GM23338 (cell line): ENCODE measurements around the gene TMEM250.

Source experiments
- CREB1 ChIP-seq: fragments of 250-450 bp; sonication (Bioruptor Pico); IDR thresholded peaks from 2 replicates; pipeline ENCODE4 v1.5.0; 2020; ENCODE audit warnings: low read depth, mild to moderate bottlenecking, moderate library complexity
- CTCF ChIP-seq, 2 experiments: fragments of 200-600 bp in 1 of 2; sonication (generic) in 1 of 2; conservative IDR thresholded peaks; 2 replicates each; pipeline versions ENCODE4 v1.5.1 to v1.6.1; 2016 to 2017; ENCODE audit warnings: antibody characterized with exemption in 2 of 2, low read depth in 2 of 2, mild to moderate bottlenecking in 2 of 2, moderate library complexity in 1 of 2
- EZH2 ChIP-seq: fragments of 200-600 bp; sonication (generic); IDR thresholded peaks from one replicate; pipeline ENCODE4 v1.8.0; 2017; ENCODE audit warnings: antibody characterized with exemption, mild to moderate bottlenecking, low read depth; ENCODE audit not compliant: unreplicated experiment
- EZH2phosphoT487 ChIP-seq: fragments of 200-600 bp; sonication (generic); IDR thresholded peaks from one replicate; pipeline ENCODE4 v1.8.1; 2018; ENCODE audit warnings: antibody characterized with exemption; ENCODE audit not compliant: unreplicated experiment
- JUNB ChIP-seq: IDR thresholded peaks from one replicate; pipeline ENCODE4 v1.6.1; 2016; ENCODE audit warnings: antibody characterized with exemption; ENCODE audit not compliant: unreplicated experiment
- POLR2AphosphoS5 ChIP-seq: IDR thresholded peaks from 2 replicates; pipeline ENCODE4 v1.6.1; 2016; ENCODE audit warnings: antibody characterized with exemption, low read depth
- REST ChIP-seq: IDR thresholded peaks from one replicate; pipeline ENCODE4 v1.6.1; 2018; ENCODE audit warnings: antibody characterized with exemption; ENCODE audit not compliant: unreplicated experiment
- ZNF462 ChIP-seq: fragments of 250-450 bp; sonication (Bioruptor Pico); IDR thresholded peaks from 2 replicates; pipeline ENCODE4 v1.5.0; 2020; ENCODE audit warnings: mild to moderate bottlenecking, moderate library complexity

- TF ChIP-seq CTCF (conservative IDR thresholded peaks at IDR 0.05; ENCODE audit: low read depth in 2 of 2) (no peak), POLR2AphosphoS5 (no peak), JUNB (no peak), CREB1 (CRISPR knock-in tag) (no peak), EZH2phosphoT487 (no peak), REST (no peak), EZH2 (no peak), ZNF462 (CRISPR knock-in tag) (no peak)
Measured at GRCh38 chr9:136080716-136081112, 38.0 kb downstream of the TMEM250 start.
